Measurements from ENCODE around the gene C4B. TPM values are rescaled to one million over a fixed set of nuclear protein-coding genes. Genes with fewer than 3 reads are reported as not detected.

C4B gene
- total and polyA plus RNA-seq, 9 of the 15 experiments (the other 6 are each of a cell fraction or from before 2014, with no cell fraction given) = 0.32 to 8.8 (median 5.4) TPM

DNA sequence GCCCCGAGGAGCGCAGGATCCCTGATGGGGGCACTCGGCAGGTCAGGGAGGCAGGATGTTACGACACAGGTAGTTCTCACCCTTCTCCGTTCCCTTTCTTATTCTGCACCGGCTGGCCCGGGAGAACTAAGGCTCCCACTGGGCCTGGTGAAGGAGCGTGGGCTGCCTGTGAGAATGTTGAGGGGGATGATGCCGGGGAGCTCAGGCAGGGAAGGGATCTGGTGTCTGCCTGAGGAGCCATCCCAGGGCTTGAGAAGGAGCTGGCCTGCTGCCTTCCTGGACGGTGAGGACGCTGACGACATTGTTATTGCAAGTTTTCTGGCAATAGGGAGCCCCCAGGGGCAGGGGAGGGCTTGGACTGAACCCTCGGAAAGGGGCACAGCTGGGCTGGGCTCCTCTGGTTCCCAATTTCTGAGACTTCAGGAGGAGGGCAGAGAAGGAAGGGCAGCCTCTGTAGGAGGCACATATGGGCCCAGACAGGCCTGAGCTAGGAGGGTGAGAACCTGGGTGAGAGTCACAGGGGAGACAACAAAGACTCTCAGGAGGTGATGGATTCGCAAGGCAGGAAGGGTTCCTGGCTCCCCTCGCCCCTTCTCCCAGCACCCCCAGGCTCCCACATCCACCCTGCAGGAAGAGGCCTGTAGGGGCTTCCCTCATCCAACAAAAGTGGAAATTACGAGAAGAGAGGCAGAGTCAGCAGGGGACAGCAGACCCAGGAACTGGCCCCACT is 56.4 kb downstream of the C4B start:
- Histone ChIP-seq H2AFZ (ENCODE audit: low read depth, low read length) (no peak overlapping the region), H3K4me1 (replicated peaks in 1 of 2; ENCODE audit: control insufficient read depth in 2 of 2, insufficient read depth in 2 of 2, low read length in 2 of 2) (peaks cover 0 to 13% of the 10 kb centered on the region in 2 experiments; a peak in 2 of 5 replicates), H4K20me1 (replicated peaks; ENCODE audit: control insufficient read depth, insufficient read depth, low read length) (no peaks in the 10 kb centered on the region), H3K27me3 (ENCODE audit: control insufficient read depth in 2 of 2, insufficient read depth in 2 of 2, low read length in 2 of 2) (peaks cover 60 to 77% of the 10 kb centered on the region in 2 experiments), H3K9me3 (replicated peaks; ENCODE audit: control insufficient read depth, insufficient read depth, low read depth, low read length) (no peaks in the 10 kb centered on the region), H3K36me3 (ENCODE audit: control insufficient read depth, insufficient read depth, low read length) (no peaks in the 10 kb centered on the region), H3K4me3 (no peak overlapping the region), H3K79me2 (ENCODE audit: control insufficient read depth, insufficient read depth, low read length) (no peaks in the 10 kb centered on the region), H3K27ac (ENCODE audit: extremely low read depth, low read depth, low read length) (no peak overlapping the region), H3K9me1 (ENCODE audit: control insufficient read depth, insufficient read depth, low read length) (no peaks in the 10 kb centered on the region), H3K9ac (ENCODE audit: insufficient read depth in 1 of 2, low read depth in 2 of 2, low read length in 2 of 2) (0 out of 4 replicates have a peak overlapping the region, but pooled peaks of 1 of the 2 experiments have one; percentile 8), H3K4me2 (ENCODE audit: insufficient read depth, low read length) (no peak overlapping the region)
- ChIA-PET CTCF (ENCODE audit: low intra/inter-chr PET ratio) (no interaction called here), POLR2A (interaction anchor here (1.3 kb wide), 1 partner anchor 7 kb away, joined by 4 read pairs; no protein-coding TSS in a partner anchor)
- intact Hi-C loops (cut with micrococcal nuclease) (no loop called here), in situ Hi-C loops (cut with MboI) (no loop called here)
- no TSS peak for BruUV-seq (replicated peaks)
- ATAC-seq (no peak), DNase-seq (ENCODE audit: extremely low read depth in 1 of 4, low spot score in 3 of 4) (no peak), FAIRE-seq (no peak)
- 20% methylated on average over 16 of the region's 16 CpGs for WGBS (ENCODE audit: insufficient coverage, low coverage, missing lambda C conversion rate)
- TF ChIP-seq TCF3 (CRISPR knock-in tag; IDR thresholded peaks at IDR 0.05) (no peak), ZNF311 (CRISPR knock-in tag; IDR thresholded peaks at IDR 0.05) (no peak), ZNF165 (CRISPR knock-in tag; IDR thresholded peaks at IDR 0.05; ENCODE audit: borderline replicate concordance) (no peak), LARP7 (IDR thresholded peaks at IDR 0.05) (no peak), MECOM (CRISPR knock-in tag; IDR thresholded peaks at IDR 0.05) (no peak), ETS2 (tag; IDR thresholded peaks at IDR 0.05; ENCODE audit: borderline replicate concordance, poor library complexity, severe bottlenecking) (no peak), CSDE1 (IDR thresholded peaks at IDR 0.05) (no peak), HINFP (tag; conservative IDR thresholded peaks at IDR 0.05; ENCODE audit: low read depth) (no peak)
- TF ChIP-seq, protein P1, sequence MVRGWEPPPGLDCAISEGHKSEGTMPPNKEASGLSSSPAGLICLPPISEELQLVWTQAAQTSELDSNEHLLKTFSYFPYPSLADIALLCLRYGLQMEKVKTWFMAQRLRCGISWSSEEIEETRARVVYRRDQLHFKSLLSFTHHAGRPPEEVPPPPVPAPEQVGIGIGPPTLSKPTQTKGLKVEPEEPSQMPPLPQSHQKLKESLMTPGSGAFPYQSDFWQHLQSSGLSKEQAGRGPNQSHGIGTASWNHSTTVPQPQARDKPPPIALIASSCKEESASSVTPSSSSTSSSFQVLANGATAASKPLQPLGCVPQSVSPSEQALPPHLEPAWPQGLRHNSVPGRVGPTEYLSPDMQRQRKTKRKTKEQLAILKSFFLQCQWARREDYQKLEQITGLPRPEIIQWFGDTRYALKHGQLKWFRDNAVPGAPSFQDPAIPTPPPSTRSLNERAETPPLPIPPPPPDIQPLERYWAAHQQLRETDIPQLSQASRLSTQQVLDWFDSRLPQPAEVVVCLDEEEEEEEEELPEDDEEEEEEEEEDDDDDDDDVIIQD (CRISPR knock-in tag; IDR thresholded peaks at IDR 0.05) = no peak
- TF ChIP-seq, protein P2, sequence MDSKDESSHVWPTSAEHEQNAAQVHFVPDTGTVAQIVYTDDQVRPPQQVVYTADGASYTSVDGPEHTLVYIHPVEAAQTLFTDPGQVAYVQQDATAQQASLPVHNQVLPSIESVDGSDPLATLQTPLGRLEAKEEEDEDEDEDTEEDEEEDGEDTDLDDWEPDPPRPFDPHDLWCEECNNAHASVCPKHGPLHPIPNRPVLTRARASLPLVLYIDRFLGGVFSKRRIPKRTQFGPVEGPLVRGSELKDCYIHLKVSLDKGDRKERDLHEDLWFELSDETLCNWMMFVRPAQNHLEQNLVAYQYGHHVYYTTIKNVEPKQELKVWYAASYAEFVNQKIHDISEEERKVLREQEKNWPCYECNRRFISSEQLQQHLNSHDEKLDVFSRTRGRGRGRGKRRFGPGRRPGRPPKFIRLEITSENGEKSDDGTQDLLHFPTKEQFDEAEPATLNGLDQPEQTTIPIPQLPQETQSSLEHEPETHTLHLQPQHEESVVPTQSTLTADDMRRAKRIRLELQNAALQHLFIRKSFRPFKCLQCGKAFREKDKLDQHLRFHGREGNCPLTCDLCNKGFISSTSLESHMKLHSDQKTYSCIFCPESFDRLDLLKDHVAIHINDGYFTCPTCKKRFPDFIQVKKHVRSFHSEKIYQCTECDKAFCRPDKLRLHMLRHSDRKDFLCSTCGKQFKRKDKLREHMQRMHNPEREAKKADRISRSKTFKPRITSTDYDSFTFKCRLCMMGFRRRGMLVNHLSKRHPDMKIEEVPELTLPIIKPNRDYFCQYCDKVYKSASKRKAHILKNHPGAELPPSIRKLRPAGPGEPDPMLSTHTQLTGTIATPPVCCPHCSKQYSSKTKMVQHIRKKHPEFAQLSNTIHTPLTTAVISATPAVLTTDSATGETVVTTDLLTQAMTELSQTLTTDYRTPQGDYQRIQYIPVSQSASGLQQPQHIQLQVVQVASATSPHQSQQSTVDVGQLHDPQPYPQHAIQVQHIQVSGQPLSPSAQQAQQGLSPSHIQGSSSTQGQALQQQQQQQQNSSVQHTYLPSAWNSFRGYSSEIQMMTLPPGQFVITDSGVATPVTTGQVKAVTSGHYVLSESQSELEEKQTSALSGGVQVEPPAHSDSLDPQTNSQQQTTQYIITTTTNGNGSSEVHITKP (IDR thresholded peaks at IDR 0.05; ENCODE audit: partially characterized antibody) = no peak
- TF ChIP-seq, protein P3, sequence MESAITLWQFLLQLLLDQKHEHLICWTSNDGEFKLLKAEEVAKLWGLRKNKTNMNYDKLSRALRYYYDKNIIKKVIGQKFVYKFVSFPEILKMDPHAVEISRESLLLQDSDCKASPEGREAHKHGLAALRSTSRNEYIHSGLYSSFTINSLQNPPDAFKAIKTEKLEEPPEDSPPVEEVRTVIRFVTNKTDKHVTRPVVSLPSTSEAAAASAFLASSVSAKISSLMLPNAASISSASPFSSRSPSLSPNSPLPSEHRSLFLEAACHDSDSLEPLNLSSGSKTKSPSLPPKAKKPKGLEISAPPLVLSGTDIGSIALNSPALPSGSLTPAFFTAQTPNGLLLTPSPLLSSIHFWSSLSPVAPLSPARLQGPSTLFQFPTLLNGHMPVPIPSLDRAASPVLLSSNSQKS (CRISPR knock-in tag; IDR thresholded peaks at IDR 0.05) = no peak

Data from K562 (cell line).